GM19397 (cell line): ENCODE measurements around the gene BCLAF3.

Experiments
- ATAC-seq: cut with Tn5 transposase; IDR thresholded peaks from one replicate; pipeline ENCODE4 v1.9.1; 2021; ENCODE audit warnings: mild to moderate bottlenecking, moderate library complexity; ENCODE audit not compliant: unreplicated experiment

BCLAF3 gene

DNA sequence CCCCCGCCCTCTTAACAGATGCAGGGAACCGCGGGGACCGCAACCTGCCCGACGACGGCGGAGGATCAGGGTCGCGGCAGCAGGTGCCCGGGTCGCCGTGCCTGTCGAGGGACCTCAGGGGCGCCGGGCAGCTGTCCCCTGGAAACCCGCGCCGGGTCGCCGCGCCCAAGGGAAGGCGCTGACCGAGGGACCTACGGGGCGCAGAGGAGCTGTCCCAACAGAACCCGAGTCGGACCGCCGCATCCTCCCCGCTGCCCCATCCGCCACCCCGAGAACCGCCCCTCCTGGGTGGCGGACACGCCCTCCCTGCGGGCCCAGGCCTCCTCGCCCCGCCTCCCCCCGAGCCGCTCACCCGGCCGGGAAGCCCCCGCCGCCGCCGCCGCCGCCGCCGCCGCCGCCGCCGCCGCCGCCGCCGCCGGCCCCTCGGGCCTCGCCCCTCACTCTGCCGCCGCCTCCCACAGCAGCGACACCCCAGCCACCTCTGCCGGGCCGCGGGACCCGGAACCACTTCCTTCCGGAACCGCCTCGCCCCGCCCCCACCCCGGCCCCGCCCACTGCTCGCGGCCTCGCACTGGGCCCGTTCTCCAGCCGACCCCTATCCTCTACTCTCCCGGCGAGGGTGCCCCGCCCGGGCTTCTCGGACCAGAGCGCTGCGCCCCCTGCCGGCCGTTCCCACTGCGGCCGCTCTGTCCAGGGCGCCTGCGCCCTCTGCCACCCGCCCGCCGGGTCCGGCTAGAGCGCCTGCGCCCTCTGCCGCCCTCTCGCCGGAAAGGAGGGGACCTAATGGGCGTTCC, at the start of gene BCLAF3:
TSS of gene BCLAF3 (minus strand) at position 506 of the 794 bp plus-strand sequence. CDS start 20,797 bp downstream, outside the sequence.
- peak; percentile 95 for ATAC-seq

DNA sequence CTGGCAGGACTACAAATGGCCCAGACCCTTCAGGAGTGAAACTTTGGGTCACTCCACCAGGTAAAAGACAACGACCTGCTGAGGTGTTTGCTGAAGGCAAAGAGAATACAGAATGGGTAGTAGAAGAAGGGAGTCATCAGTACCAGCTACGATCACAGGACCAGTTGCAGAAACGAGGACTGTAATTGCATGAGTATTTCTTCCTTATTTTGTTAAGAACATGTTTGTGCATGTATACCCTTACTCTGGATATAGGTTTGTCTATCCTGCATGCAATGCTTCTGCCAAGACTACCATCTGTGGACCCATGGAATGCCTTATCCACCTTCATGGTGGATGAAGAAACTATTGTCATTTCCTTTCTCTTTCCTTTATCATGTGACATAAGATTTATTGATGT, 48.1 kb upstream of the BCLAF3 start:
- ATAC-seq, result no peak

DNA sequence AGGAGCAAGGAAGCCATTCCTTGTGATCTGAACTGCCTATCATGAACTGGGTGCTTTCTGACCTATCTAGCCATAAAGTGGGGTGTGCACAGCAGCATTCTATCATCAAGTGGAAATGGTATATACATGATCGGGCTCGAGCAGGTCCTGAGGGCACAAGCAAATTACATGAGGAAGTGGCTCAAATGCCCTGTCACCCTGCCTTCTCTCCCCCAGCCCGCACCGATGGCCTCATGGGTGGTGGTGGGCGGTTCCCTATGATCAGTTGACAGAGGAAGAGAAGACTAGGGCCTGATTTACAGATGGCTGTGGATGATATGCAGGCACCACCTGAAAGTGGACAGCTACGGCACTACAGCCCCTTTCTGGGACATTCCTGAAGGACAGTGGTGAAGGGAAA, 46.3 kb upstream of the BCLAF3 start:
- no peak for ATAC-seq

DNA sequence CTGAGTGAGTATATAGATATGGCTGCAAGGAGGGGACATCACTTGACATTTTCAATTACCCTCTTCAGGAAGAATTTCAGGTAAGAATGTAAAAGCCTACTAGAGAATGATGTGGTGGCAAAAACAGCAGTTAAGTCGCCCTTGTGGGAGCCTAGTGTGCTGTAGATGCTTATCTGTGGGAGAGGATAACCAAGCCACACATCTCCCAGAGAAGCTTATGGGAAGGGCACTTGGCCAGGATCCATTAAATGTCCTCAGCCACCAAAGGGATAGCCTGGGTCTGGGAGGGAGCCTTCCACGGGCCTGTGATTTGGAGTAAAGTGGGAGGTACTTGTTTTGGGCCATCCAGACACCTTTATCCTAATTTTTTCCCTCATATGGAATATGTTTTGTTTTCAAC, 41.3 kb upstream of the BCLAF3 start:
- no peak for ATAC-seq

DNA sequence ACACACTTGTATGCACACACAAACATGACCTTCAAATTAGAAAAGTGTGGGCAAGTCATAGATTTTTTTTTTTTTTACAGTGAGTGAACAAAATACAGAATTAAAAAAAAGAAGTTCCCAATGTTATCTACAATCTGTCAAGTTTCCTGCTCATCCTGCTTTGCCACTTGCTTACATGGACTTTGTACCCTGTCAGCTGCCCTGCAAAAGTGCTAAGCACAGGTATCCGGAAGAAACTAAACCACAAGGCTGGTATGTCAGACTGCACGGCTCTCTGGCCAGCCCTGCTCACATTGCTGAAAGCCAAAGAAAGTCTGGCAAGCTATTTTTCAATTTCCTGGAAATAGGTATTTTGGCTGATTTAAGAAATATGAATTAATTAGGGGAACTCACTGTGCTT, 38.9 kb upstream of the BCLAF3 start:
- ATAC-seq, result no peak

DNA sequence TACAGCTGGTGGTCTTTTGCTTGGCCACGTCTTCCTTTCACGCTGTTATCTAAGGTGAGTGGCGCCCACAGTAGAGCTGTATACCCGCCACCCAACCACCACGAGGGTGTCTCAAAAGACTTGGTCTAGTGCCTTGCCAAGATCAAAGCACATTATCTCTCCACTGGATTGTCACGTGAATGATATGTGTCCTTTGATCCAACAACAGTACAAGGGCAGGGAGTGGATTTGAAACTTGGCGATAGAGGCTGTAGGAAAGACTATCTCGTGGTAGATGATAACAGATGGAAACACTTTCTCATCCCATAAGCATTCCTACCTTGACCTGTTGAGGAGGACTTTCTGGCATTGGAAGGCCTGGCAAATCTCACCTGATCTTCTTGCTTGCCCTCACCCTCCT, 37.7 kb upstream of the BCLAF3 start:
- ATAC-seq, result no peak

DNA sequence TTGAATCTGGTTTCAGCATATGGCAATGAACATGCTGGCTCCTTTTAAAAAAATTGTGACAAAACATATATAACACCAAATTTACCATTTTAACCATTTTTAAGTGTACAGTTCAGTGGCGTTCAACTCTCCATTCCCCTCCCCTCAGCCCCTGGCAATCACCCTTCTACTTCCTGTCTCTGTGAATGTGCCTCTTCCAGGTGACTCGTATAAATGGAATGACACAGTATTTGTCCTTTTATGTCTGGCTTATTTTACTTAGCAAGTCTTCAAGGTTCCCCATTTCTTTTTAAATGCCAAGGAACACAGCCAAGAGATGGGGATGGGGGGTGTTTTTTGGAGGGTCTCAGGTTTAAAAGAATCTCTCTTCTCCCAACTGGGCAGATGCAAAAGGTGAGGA, 35.4 kb upstream of the BCLAF3 start:
- ATAC-seq, result no peak

DNA sequence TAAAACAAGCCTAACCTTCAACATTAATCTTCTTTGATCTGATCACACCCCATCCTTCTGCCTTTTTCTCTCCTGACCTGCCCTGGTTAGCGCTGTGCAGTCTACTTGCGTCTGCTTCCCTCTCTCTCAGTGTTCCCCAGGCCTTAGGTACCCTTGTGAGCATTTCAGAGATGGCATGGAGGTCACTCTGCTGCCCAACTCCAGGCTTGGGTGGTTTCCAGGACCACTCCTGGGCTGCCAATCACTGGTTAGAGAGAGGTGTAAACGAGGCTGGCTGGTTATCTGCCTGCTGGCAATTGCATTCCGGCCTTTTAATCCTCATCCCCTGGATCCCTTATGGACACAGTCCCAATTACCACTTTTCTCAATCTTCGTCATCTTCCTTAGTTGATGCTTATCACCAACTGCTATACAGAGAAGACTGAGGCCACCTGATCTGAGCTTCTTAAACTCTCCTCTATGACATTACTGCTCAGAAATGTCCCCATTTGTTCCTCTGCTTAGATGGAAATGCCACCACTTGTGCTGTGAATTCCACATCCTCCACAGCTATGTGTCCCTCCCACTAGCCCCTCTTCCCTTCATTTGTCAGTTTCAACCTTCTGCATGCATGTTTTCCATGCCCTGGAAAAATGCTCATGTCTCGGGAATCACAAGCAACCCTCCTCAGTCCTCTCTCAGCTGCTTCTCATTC, 29.0 kb upstream of the BCLAF3 start:
- no peak for ATAC-seq

DNA sequence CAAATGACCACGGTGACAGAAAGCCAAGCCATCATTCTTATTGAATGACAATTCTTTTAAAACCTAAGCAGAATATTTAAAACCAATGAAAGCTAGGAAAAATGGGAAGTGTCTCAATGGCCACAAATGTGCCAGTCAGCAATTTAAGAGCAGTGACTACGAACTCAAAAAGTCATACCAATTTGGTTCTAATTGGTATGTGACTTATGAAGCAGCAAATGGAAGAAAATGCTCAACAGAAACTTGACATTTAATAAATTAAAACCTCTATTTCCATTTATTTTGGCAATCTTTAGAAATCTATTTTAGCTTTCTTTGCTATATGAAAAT, 25.7 kb upstream of the BCLAF3 start:
- no peak for ATAC-seq

DNA sequence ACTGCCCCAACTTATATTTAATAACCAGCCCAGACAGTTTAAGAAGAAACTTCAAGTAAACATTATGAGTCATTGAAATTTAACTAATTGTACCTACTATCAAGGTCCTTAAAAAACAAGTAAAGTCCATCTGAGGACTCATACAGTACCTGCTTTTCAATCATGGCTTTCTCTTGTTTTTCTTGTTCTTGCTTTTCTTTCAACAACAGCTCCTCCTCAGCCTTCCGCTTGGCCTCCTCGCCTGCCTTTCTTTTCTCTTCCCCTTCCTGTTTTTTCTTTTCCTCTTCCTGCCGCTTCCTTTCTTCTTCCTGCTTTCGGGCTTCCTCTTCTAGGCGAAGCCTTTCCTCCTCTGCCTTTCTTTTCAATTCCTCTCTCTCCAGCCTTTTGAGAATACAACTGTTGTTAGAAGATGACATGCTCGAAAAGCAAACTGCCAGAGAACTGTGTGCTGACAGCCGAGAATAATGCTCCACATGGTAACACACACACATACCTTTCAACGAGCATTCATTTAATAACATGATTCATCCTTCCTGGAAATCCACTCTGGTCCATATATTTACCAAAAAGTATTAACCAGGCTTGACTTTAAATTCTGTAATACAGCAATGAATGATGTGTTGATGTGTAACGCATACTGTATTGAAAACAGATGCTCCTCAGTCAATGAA, 25.2 kb upstream of the BCLAF3 start:
- no peak for ATAC-seq

DNA sequence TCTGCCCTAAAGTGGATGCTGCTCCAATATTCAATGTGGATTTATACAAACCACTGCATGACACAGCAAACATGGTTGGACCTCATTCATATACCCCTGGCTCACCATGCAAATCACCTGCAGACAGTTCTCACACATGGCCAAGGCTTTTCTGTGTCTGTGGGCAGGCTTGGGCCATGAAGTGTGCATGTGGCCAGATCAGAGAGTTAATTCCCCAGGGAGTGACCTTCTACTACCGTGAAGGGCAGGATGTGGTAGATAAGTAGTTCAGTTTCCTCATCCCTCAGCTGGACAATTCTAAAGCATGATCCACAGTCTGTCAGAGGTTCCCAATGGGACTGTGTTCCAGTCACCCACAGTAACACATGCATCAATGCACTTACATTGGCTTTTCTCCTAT, 24.6 kb upstream of the BCLAF3 start:
- no peak for ATAC-seq

DNA sequence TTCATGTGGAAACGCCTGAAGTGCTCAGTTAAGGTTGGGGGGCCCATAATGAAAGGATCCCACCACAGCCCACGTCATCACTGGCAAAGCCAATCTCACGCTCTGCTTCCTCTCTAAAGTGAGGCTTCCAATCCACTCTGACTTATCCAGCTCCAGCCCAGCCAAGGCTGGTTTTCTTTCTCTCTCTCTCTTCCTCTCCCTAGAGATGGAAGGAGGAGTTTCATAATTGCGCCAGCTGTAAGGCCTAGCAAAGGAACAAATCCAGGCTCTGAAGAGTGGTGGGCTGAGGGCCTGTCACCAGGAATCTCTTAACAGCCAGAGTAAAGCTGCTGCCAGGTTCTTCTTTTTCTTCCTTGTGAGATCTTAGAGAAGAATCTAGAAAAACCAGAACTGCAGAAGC, 20.7 kb upstream of the BCLAF3 start:
- no peak for ATAC-seq

DNA sequence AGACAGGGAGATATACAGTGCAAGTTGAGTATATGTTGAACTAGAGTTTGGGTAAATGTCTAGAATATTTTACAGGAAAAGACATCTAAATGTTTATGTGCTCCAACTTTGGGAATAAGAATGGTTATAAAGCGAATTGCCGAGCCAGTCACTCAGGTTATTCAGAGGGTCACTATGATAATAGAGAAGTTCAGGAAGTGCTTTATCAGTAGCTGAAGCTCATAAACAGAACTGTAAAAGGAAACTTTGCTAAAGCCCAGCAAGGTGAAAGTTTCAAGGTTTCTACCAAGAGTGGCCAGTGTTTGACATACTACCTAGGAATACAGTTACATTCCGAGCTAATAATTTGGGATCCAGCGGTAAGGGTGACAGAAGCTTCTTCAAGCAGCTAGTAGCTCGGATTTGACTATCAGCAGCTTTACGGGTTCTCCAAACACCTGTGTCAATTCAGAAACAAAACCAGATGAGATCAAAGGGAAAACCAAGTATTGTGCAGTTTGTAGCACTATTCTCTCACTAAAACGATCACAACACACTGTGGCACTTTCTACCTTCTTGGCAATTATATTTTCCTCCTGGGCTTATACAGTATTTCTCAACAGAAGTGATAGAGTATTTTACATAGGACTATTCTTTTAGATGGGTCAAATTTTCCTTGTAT, 17.2 kb upstream of the BCLAF3 start:
- no peak for ATAC-seq

DNA sequence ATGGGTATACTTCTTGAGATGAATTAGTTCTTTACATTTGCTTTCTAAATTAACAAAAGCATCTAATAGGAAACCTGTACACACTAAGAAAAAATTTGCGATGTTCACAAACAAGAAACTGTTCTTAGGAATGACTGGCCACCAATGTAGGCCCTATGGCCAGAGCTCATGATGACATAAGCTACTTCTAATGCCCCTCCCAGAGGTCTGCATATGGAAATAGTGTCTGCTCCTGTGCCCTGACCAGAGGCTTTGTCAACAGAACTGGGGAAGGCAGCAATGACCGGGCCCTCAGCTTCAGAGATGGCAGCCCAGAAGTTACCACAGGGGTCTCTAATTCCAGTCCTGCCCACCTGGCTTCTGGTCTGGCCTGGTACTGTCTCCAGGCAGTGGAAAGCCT, 15.0 kb upstream of the BCLAF3 start:
- ATAC-seq, result no peak

DNA sequence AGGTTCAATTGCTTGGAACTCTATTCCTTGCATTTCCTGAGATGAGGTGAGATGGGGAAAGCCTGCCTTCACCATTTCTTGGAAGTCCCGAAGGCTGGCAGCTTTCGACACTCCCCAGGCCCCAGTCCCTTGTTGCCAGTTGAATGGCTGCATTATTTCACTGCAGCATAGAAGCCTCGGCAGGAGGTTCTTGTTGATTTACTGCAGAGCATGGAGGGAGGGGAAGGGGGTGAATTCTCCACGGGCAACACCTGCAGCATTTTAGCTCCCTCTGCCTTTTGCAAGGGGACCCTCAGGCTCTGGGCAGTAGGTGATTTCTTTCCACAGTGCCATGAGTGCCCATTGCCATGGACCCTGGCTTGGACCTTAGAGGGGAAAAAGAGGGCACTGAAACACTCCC, 10.7 kb upstream of the BCLAF3 start:
- no peak for ATAC-seq

DNA sequence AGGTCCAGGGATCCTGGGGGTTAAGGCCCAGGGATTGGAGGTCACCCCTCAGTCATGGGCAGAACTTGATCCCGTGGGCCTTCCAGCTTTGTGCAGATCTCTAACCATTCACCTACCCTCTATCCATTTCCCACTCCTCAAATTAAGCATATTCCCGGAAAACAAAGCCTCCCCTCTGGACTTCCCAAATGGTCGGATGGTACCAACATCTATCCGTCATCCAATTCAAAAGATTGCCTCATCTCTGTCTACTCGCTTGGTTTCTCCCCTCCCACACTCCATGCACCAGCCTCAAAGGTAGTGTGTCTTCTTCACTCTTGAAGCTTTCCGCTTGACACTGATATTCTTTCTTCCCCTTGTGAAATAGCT, 473 bp upstream of the BCLAF3 start:
- ATAC-seq, result no peak

DNA sequence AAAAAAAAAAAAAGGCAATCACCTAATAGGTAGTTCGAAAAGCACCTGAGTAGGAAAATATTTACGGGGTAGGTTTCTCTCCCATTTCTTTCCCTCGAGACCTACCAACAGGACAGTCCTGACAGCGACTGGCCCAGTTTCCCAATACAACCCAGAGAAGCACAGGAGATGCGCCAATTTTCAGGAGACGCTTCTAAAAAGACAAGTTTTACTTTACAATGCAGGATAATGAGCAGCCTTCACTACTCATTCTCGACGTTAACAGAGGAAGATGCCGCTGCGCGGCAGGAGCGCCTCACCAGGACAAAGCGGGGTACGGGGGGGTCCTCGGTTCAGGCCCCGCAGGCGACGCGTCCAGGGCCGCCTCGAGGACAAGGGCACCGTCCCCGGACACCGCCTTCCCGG, 708 bp downstream of the BCLAF3 start:
- peak; percentile 18 for ATAC-seq

DNA sequence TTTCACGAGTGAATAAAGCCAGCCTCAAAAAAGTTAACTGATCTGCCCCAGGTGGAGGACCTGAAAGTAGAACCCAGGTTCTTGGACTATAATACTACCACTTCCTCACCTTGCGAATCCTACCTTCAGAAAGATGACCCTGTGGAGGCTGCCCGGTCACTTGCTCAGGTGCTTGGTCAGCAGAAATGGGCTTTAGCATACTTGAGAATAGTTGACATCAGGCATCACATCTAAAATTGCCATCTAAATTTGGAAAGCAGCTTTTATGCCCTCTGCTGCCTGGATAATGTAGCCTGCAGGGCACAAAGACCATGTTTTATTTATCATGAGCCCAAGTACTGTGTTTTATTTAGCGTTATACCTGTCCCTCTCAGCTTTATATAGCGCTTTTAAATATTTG, 3.0 kb downstream of the BCLAF3 start:
- no peak for ATAC-seq

DNA sequence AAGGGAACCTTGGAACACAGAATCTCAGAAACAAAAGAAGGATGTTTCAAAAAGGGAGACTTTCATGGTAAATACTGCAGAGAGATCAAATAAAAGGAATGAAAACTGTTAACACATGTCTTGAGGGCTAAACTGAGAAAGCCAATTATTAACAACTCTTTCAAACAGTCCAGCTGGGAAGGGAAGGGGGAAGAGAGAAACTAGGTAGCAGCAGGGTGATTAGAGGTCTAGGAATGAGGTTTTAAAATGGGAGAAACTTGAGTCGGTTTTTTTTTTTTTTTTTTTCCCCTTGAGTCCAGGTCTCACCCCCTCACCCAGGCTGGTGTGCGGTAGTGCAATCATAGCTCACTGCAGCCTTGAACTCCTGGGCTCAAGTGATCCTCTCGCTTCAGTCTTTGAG, 4.3 kb downstream of the BCLAF3 start:
- ATAC-seq, result no peak

DNA sequence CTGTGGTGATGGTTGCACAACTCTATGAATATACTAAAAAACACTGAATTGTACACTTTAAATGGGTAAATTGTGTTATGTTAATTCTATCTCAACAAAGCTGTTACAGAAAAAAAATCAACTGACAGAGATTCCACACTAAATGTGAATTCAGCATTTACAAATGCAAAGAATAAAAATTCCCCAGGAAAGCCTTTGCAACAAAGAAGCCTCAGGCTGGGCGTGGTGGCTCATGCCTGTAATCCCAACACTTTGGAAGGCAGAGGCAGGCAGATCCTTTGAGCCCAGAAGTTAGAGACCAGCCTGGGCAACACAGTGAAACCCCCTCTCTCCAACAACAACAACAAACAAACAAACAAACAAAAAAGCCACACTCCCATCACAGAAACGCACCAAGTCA, 8.9 kb downstream of the BCLAF3 start:
- ATAC-seq, result no peak

DNA sequence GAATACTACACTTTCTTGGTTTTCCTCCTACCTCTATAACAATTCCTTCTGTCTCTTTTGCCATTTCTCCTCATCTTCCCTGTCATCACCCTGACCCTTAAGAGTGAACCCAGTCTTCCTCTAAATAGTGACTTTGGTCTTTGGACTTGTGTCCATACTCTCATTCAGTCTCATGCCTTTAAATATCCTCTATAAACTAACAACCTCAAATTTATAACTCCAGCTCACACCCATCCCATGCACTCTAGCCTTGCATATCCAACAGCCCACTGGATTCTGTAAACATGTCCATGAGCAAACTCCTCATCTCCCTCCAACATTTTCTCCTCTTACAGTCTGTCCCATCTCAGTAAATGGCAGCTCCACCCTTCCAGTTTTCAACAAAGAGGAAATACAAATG, 15.0 kb downstream of the BCLAF3 start:
- ATAC-seq, result no peak

DNA sequence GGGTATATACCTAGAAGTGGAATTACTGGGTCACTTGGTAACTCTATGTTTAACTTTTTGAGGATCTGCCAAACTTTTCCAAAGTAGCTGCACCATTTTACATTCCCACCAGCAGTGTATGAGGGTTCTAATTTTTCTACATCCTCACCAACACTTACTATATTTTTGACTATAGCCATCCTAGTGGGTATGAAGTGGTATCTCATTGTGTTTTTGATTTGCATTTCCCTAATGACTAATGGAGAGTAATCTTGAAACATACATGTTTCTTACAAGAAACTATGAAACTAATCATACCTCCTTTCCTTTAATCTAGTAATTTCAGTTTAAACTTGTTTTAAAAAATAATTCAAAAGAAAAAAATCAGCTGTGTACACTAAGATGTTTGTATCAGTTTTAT, 17.9 kb downstream of the BCLAF3 start:
- no peak for ATAC-seq
